B cell (primary cell): ENCODE results near the gene WDR35. TPM values are rescaled to one million over a fixed set of nuclear protein-coding genes. Genes with fewer than 3 reads are reported as not detected.

ENCODE experiments used
- ATAC-seq: fragments of 200-7000 bp; cut with Tn5 transposase; one replicate; pipeline ENCODE4 v1.10.0; 2021; ENCODE audit warnings: low read depth, mild to moderate bottlenecking, moderate number of reproducible peaks, moderate library complexity
- CTCF ChIA-PET: fragments of 350-600 bp; sonication (Branson Sonifier 250); formaldehyde crosslinking; loops from one replicate; lab custom pipeline; 2021; ENCODE audit warnings: antibody characterized with exemption, inconsistent platforms; lab: Charles Lee
- POLR2A ChIA-PET: fragments of 350-600 bp; sonication (Branson Sonifier 250); formaldehyde crosslinking; loops from one replicate; lab custom pipeline; 2021; ENCODE audit warnings: antibody characterized with exemption; lab: Charles Lee
- DNase-seq: peaks from one replicate; pipeline ENCODE4 v3.0.0; 2013
- H2AFZ ChIP-seq: 2 replicates; pipeline ENCODE4 v1.6.1; 2012; ENCODE audit warnings: mild to moderate bottlenecking, low read depth, low read length; ENCODE audit not compliant: insufficient read depth, poor library complexity, severe bottlenecking
- H3K27ac ChIP-seq, 2 donors: 1 replicate in 1 of 2; 2 replicates in 1 of 2; pipeline ENCODE4 v1.5.1; 2012 to 2013; ENCODE audit warnings: low read length in 2 of 2, mild to moderate bottlenecking in 2 of 2, moderate library complexity in 1 of 2
- H3K27me3 ChIP-seq, 4 experiments: fragments of 200-600 bp in 1 of 4; sonication (generic) in 1 of 4; replicated peaks in 1 of 4; 1 replicate in 2 of 4; 2 replicates in 2 of 4; pipeline versions ENCODE4 v1.6.1 to v1.7.0; 2013 to 2016; ENCODE audit warnings: low read length in 3 of 4, mild to moderate bottlenecking in 2 of 4, mixed read lengths in 1 of 4, moderate library complexity in 1 of 4; ENCODE audit not compliant: insufficient read depth in 4 of 4, control insufficient read depth in 3 of 4; ENCODE audit errors: control extremely low read depth in 1 of 4
- H3K36me3 ChIP-seq, 2 experiments: replicated peaks in 1 of 2; 1 replicate in 1 of 2; 2 replicates in 1 of 2; pipeline versions ENCODE4 v1.6.1 to v1.7.1; 2013; ENCODE audit warnings: low read length in 1 of 2; ENCODE audit not compliant: insufficient read depth in 2 of 2, control insufficient read depth in 1 of 2; ENCODE audit errors: control extremely low read depth in 1 of 2, extremely low read depth in 1 of 2
- H3K4me1 ChIP-seq, 2 donors: fragments of 200-600 bp in 1 of 2; sonication (generic) in 1 of 2; 1 replicate in 1 of 2; 2 replicates in 1 of 2; pipeline versions ENCODE4 v1.5.1 to v1.6.1; 2013 to 2017; ENCODE audit warnings: low read length in 2 of 2; ENCODE audit not compliant: control insufficient read depth in 2 of 2, insufficient read depth in 2 of 2
- H3K4me2 ChIP-seq: replicated peaks from 2 replicates; pipeline ENCODE3; 2012; ENCODE audit warnings: mild to moderate bottlenecking, low read depth, low read length; ENCODE audit not compliant: poor library complexity, severe bottlenecking
- H3K4me3 ChIP-seq, 5 experiments: fragments of 200-600 bp in 1 of 5; sonication (generic) in 1 of 5; 1 replicate in 3 of 5; 2 replicates in 2 of 5; pipeline versions ENCODE4 v1.5.1 to v1.7.0; 2011 to 2016; ENCODE audit warnings: low read length in 4 of 5, mild to moderate bottlenecking in 4 of 5, low read depth in 2 of 5, control low read depth in 1 of 5, moderate library complexity in 1 of 5; ENCODE audit not compliant: insufficient read depth in 1 of 5; ENCODE audit errors: control extremely low read depth in 1 of 5, extremely low read depth in 1 of 5
- H3K79me2 ChIP-seq: fragments of 200-600 bp; sonication (generic); one replicate; pipeline ENCODE4 v1.6.0; 2016; ENCODE audit warnings: low read length; ENCODE audit not compliant: control insufficient read depth, insufficient read depth
- H3K9ac ChIP-seq: fragments of 200-600 bp; sonication (generic); 2 replicates; pipeline ENCODE4 v1.6.1; 2017; ENCODE audit warnings: mild to moderate bottlenecking, low read length, moderate library complexity
- H3K9me3 ChIP-seq, 3 donors: one replicate each; pipeline versions ENCODE4 v1.6.1 to v1.7.1; 2013; ENCODE audit warnings: low read length in 2 of 3; ENCODE audit not compliant: control insufficient read depth in 2 of 3, insufficient read depth in 1 of 3; ENCODE audit errors: control extremely low read depth in 1 of 3
- H4K20me1 ChIP-seq: 2 replicates; pipeline ENCODE4 v1.6.0; 2012; ENCODE audit warnings: mild to moderate bottlenecking, low read length; ENCODE audit not compliant: insufficient read depth, control insufficient read depth, poor library complexity, severe bottlenecking
- H3K27ac Mint-ChIP-seq: one replicate; pipeline ENCODE4 v1.8.0; 2021; ENCODE audit warnings: mixed read lengths
- H3K27me3 Mint-ChIP-seq: one replicate; pipeline ENCODE4 v1.8.0; 2021; ENCODE audit warnings: mixed read lengths
- H3K4me1 Mint-ChIP-seq: one replicate; pipeline ENCODE4 v1.8.0; 2021; ENCODE audit warnings: mixed read lengths
- H3K4me3 Mint-ChIP-seq: one replicate; pipeline ENCODE4 v1.8.0; 2021; ENCODE audit warnings: mixed read lengths
- H3K9me3 Mint-ChIP-seq: one replicate; pipeline ENCODE4 v1.8.0; 2022; ENCODE audit warnings: mixed read lengths; ENCODE audit not compliant: insufficient read depth
- EZH2 ChIP-seq: IDR thresholded peaks from 2 replicates; pipeline ENCODE4 v1.6.1; 2012; ENCODE audit warnings: borderline replicate concordance, low read depth, mild to moderate bottlenecking, moderate library complexity, low read length; ENCODE audit not compliant: insufficient read depth, poor library complexity, severe bottlenecking
- WGBS: methylation state at CpG from one replicate; pipeline ENCODE4 v1.1.5; 2013; ENCODE audit warnings: missing lambda C conversion rate; ENCODE audit not compliant: insufficient coverage; 5-methylcytosine and 5-hydroxymethylcytosine counted together
- intact Hi-C: fragments of 100-400 bp; cut with micrococcal nuclease; formaldehyde crosslinking; loops from one replicate; pipeline ENCODE4 v1.10.0; 2022
- polyA plus RNA-seq: library from polyadenylated mRNA; depleted of rRNA; stranded (reverse); fragments of >200 nt; gene quantifications from 2 replicates; pipeline ENCODE4 v1.2.3, GENCODE V29; 2012
- total RNA-seq, 2 donors: library from RNA; stranded (reverse); fragments of 120-200 nt in 1 of 2; gene quantifications; 1 replicate in 1 of 2; 2 replicates in 1 of 2; pipeline versions ENCODE4 v1.2.3 to v1.2.4, GENCODE V29; 2013 to 2022
- TF ChIP-seq, protein P1 (sequence below): fragments of 200-600 bp; IDR thresholded peaks from one replicate; pipeline ENCODE4 v1.8.0; 2022; ENCODE audit warnings: antibody characterized with exemption, mild to moderate bottlenecking

Gene WDR35
- total and polyA plus RNA-seq, 2 donors (not counting 1 experiment from before 2014, with no cell fraction given) = 2.4 to 9.4 TPM

DNA sequence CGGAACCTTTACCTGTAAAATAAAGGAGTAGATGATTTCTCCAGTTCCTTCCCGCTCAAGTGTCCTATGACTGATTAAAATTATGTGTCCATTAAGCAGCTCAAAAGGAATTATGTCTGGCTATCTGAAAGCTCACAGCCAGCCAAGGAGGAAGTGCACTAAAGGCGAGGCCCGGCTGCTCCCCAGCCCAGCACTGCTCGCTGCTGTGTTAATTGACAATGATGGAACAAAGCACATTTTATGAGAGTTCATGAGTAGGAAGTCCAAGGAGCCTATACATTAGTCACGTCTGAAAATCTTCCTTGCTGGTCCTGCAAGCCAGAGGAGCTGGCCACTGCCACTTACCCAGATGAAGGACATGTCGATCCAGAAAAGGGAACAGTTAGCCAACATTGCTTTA is 102.4 kb downstream of the WDR35 start:
- Histone ChIP-seq H3K36me3 (no peaks in the 10 kb centered on the region), H3K4me2 (no peak overlapping the region), H3K9ac (no peak overlapping the region), H3K27ac (no peak overlapping the region), H3K9me3 (peaks cover 0 to 4% (median 0%) of the 10 kb centered on the region in 3 donors), H3K27me3 (no peaks in the 10 kb centered on the region), H3K79me2 (no peaks in the 10 kb centered on the region), H4K20me1 (no peaks in the 10 kb centered on the region), H3K4me3 (no peak overlapping the region), H3K4me1 (peaks cover 5 to 6% of the 10 kb centered on the region in 2 donors), H2AFZ (no peak overlapping the region)
- ChIA-PET CTCF (no interaction called here), POLR2A (no interaction called here)
- no peak for DNase-seq
- Mint-ChIP-seq H3K27ac (no peak overlapping the region), H3K9me3 (peaks cover 4% of the 10 kb centered on the region), H3K4me3 (no peak overlapping the region), H3K4me1 (peaks cover 15% of the 10 kb centered on the region), H3K27me3 (no peaks in the 10 kb centered on the region)
- intact Hi-C loops = no loop called here
- 82% methylated on average over 6 of the region's 7 CpGs for WGBS
- TF ChIP-seq, protein P1, sequence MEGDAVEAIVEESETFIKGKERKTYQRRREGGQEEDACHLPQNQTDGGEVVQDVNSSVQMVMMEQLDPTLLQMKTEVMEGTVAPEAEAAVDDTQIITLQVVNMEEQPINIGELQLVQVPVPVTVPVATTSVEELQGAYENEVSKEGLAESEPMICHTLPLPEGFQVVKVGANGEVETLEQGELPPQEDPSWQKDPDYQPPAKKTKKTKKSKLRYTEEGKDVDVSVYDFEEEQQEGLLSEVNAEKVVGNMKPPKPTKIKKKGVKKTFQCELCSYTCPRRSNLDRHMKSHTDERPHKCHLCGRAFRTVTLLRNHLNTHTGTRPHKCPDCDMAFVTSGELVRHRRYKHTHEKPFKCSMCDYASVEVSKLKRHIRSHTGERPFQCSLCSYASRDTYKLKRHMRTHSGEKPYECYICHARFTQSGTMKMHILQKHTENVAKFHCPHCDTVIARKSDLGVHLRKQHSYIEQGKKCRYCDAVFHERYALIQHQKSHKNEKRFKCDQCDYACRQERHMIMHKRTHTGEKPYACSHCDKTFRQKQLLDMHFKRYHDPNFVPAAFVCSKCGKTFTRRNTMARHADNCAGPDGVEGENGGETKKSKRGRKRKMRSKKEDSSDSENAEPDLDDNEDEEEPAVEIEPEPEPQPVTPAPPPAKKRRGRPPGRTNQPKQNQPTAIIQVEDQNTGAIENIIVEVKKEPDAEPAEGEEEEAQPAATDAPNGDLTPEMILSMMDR = no peak
- TF ChIP-seq EZH2 = no peak
- no peak for ATAC-seq

DNA sequence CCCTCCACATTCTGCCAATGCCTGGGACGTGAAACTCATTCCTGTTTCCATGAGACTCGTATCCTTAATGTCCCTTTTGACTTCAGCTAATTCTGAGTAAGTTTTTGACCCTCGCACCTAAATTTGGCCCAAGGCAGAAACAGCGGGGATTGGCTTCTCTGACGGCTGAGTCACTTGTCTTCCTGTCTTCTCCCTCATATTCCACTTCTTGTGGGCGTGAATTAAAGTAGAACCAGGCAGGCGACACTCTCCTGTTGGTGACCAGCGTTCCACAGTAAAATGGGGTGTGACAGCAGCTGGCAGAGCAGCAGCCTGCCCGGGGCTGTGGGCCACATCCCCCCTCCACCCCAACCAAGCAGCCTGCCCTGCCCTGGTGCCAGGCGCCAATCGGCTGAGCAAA is 103.6 kb downstream of the WDR35 start:
- no peak overlapping the region for H3K27ac Mint-ChIP-seq
- no peaks in the 10 kb centered on the region for H3K9me3 Mint-ChIP-seq
- no peak overlapping the region for H3K9ac ChIP-seq
- no peaks in the 10 kb centered on the region for H3K9me3 ChIP-seq
- H3K4me3 Mint-ChIP-seq = no peak overlapping the region
- no peak for DNase-seq
- no peak overlapping the region for H2AFZ ChIP-seq
- no peaks in the 10 kb centered on the region for H3K27me3 ChIP-seq
- H3K4me1 Mint-ChIP-seq = peaks cover 4% of the 10 kb centered on the region
- no peak overlapping the region for H3K4me2 ChIP-seq
- CTCF ChIA-PET = no interaction called here
- H3K27ac ChIP-seq = no peak overlapping the region
- whole genome bisulfite sequencing = 89% methylated on average over 9 of the region's 11 CpGs
- H4K20me1 ChIP-seq = no peaks in the 10 kb centered on the region
- H3K4me3 ChIP-seq = no peak overlapping the region
- intact Hi-C loops = no loop called here
- no peaks in the 10 kb centered on the region for H3K4me1 ChIP-seq
- no peaks in the 10 kb centered on the region for H3K27me3 Mint-ChIP-seq
- H3K79me2 ChIP-seq = no peaks in the 10 kb centered on the region
- ATAC-seq = no peak
- POLR2A ChIA-PET = no interaction called here
- no peak for TF ChIP-seq EZH2
- TF ChIP-seq, protein P1 = no peak
- H3K36me3 ChIP-seq = no peaks in the 10 kb centered on the region
